GM11168 (cell line): ENCODE measurements around the gene MBP.

Experiments used
- in situ Hi-C: fragments of 300-500 bp; cut with MboI; formaldehyde crosslinking; loops from one replicate; pipeline ENCODE4 v1.12.0; 2022; ENCODE audit warnings: low sequenced_read_pairs; ENCODE audit not compliant: unreplicated experiment

The MBP gene

GRCh38 chr18:76984193-76985155, 148.1 kb downstream of the MBP start:
- in situ Hi-C loops = loop anchor here (5.0 kb wide), 1 partner anchor 62 kb away; no protein-coding TSS in a partner anchor

GRCh38 chr18:76983613-76984051, 149.0 kb downstream of the MBP start:
- in situ Hi-C loops = loop anchor here (5.0 kb wide), 1 partner anchor 61 kb away; no protein-coding TSS in a partner anchor

- in situ Hi-C loops = loop anchor here (5.0 kb wide), 1 partner anchor 61 kb away; no protein-coding TSS in a partner anchor
Observed at GRCh38 chr18:76982841-76983583, 149.6 kb downstream of the MBP start.

GRCh38 chr18:76982038-76982437, 150.5 kb downstream of the MBP start:
- in situ Hi-C loops = loop anchor here (5.0 kb wide), 1 partner anchor 60 kb away; no protein-coding TSS in a partner anchor

GRCh38 chr18:76981396-76981968, 151.1 kb downstream of the MBP start:
- in situ Hi-C loops = loop anchor here (5.0 kb wide), 1 partner anchor 59 kb away; no protein-coding TSS in a partner anchor

- in situ Hi-C loops = loop anchor here (5.0 kb wide), 1 partner anchor 59 kb away; no protein-coding TSS in a partner anchor
Observed at GRCh38 chr18:76980663-76981395, 151.8 kb downstream of the MBP start.

GRCh38 chr18:76979906-76980305, 152.7 kb downstream of the MBP start:
- in situ Hi-C loops = loop anchor here (5.0 kb wide), 1 partner anchor 58 kb away; no protein-coding TSS in a partner anchor

- in situ Hi-C loops = no loop called here
Observed at GRCh38 chr18:76979111-76979751, 153.4 kb downstream of the MBP start.

- in situ Hi-C loops = no loop called here
Observed at GRCh38 chr18:76978616-76979015, 154.0 kb downstream of the MBP start.

- in situ Hi-C loops = no loop called here
Observed at GRCh38 chr18:76977684-76978232, 154.8 kb downstream of the MBP start.

GRCh38 chr18:76977108-76977621, 155.4 kb downstream of the MBP start:
- in situ Hi-C loops = no loop called here

- in situ Hi-C loops = no loop called here
Observed at GRCh38 chr18:76975577-76976110, 156.9 kb downstream of the MBP start.

- in situ Hi-C loops = no loop called here
Observed at GRCh38 chr18:76974386-76974785, 158.2 kb downstream of the MBP start.

GRCh38 chr18:76973520-76974266, 158.9 kb downstream of the MBP start:
- in situ Hi-C loops = no loop called here

GRCh38 chr18:76972846-76973519, 159.6 kb downstream of the MBP start:
- in situ Hi-C loops = no loop called here

GRCh38 chr18:76972241-76972640, 160.3 kb downstream of the MBP start:
- in situ Hi-C loops = no loop called here
